Measurements from ENCODE around the gene NANOS2. TPM values are rescaled to one million over a fixed set of nuclear protein-coding genes. Genes with fewer than 3 reads are reported as not detected.

NANOS2 gene
- total and polyA plus RNA-seq, 2 of the 13 experiments (the other 11 are each of a cell fraction or from before 2014, with no cell fraction given): not detected

- TF ChIP-seq ZNF770 (CRISPR knock-in tag; IDR thresholded peaks at IDR 0.05) (peak; percentile 64; the same call in 1 of the 2 replicates), CSRNP2 (CRISPR knock-in tag; conservative IDR thresholded peaks at IDR 0.05; ENCODE audit: low read depth) (no peak), PHF21A (CRISPR knock-in tag; IDR thresholded peaks at IDR 0.05) (peak; percentile 20; the same call in 1 of the 2 replicates), SRSF4 (IDR thresholded peaks at IDR 0.05; ENCODE audit: low read depth, low read length, poor library complexity, severe bottlenecking) (no peak), ZFP91 (CRISPR knock-in tag; IDR thresholded peaks at IDR 0.05; ENCODE audit: borderline replicate concordance) (peak; percentile 73; the same call in 1 of the 2 replicates), KLF16 (CRISPR knock-in tag; IDR thresholded peaks at IDR 0.05) (no peak), NFYB (CRISPR knock-in tag; IDR thresholded peaks at IDR 0.05) (no peak), PHF20 (CRISPR knock-in tag; IDR thresholded peaks at IDR 0.05) (no peak), HBP1 (CRISPR knock-in tag; IDR thresholded peaks at IDR 0.05; ENCODE audit: low read depth) (no peak), TBX2 (CRISPR knock-in tag; IDR thresholded peaks at IDR 0.05; ENCODE audit: borderline replicate concordance) (0 out of 2 replicates have a peak, but pooled peaks have one; percentile 16), ZBTB2 (CRISPR knock-in tag; IDR thresholded peaks at IDR 0.05; ENCODE audit: low read depth) (no peak)
- TF ChIP-seq, protein P1, sequence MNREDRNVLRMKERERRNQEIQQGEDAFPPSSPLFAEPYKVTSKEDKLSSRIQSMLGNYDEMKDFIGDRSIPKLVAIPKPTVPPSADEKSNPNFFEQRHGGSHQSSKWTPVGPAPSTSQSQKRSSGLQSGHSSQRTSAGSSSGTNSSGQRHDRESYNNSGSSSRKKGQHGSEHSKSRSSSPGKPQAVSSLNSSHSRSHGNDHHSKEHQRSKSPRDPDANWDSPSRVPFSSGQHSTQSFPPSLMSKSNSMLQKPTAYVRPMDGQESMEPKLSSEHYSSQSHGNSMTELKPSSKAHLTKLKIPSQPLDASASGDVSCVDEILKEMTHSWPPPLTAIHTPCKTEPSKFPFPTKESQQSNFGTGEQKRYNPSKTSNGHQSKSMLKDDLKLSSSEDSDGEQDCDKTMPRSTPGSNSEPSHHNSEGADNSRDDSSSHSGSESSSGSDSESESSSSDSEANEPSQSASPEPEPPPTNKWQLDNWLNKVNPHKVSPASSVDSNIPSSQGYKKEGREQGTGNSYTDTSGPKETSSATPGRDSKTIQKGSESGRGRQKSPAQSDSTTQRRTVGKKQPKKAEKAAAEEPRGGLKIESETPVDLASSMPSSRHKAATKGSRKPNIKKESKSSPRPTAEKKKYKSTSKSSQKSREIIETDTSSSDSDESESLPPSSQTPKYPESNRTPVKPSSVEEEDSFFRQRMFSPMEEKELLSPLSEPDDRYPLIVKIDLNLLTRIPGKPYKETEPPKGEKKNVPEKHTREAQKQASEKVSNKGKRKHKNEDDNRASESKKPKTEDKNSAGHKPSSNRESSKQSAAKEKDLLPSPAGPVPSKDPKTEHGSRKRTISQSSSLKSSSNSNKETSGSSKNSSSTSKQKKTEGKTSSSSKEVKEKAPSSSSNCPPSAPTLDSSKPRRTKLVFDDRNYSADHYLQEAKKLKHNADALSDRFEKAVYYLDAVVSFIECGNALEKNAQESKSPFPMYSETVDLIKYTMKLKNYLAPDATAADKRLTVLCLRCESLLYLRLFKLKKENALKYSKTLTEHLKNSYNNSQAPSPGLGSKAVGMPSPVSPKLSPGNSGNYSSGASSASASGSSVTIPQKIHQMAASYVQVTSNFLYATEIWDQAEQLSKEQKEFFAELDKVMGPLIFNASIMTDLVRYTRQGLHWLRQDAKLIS (CRISPR knock-in tag; IDR thresholded peaks at IDR 0.05): no peak
- TF ChIP-seq, protein P2, sequence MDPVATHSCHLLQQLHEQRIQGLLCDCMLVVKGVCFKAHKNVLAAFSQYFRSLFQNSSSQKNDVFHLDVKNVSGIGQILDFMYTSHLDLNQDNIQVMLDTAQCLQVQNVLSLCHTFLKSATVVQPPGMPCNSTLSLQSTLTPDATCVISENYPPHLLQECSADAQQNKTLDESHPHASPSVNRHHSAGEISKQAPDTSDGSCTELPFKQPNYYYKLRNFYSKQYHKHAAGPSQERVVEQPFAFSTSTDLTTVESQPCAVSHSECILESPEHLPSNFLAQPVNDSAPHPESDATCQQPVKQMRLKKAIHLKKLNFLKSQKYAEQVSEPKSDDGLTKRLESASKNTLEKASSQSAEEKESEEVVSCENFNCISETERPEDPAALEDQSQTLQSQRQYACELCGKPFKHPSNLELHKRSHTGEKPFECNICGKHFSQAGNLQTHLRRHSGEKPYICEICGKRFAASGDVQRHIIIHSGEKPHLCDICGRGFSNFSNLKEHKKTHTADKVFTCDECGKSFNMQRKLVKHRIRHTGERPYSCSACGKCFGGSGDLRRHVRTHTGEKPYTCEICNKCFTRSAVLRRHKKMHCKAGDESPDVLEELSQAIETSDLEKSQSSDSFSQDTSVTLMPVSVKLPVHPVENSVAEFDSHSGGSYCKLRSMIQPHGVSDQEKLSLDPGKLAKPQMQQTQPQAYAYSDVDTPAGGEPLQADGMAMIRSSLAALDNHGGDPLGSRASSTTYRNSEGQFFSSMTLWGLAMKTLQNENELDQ (CRISPR knock-in tag; IDR thresholded peaks at IDR 0.05; ENCODE audit: borderline replicate concordance): no peak
Observed at GRCh38 chr19:45863335-45863839, 51.2 kb downstream of the NANOS2 start (continued).

Measured in HepG2 (cell line).